Measurements from ENCODE around the gene NCK2. TPM values are rescaled to one million over a fixed set of nuclear protein-coding genes. Genes with fewer than 3 reads are reported as not detected.

NCK2 gene
- total RNA-seq, 1 donor from 2014 or later = 90.0 TPM

DNA sequence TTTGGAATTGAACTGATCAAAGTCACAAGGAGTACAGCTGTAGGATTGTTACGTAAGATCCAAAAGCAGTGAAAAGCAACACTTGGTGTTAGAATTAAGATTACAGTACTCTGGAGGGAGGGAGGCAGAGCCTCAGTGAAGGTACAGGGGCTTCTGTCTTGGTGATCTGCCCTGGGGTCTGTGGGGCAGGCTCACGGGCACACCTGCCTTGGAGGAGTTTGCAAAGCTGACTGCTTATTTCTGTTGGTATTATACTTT is 114.9 kb downstream of the NCK2 start:
- TF ChIP-seq, protein P1, sequence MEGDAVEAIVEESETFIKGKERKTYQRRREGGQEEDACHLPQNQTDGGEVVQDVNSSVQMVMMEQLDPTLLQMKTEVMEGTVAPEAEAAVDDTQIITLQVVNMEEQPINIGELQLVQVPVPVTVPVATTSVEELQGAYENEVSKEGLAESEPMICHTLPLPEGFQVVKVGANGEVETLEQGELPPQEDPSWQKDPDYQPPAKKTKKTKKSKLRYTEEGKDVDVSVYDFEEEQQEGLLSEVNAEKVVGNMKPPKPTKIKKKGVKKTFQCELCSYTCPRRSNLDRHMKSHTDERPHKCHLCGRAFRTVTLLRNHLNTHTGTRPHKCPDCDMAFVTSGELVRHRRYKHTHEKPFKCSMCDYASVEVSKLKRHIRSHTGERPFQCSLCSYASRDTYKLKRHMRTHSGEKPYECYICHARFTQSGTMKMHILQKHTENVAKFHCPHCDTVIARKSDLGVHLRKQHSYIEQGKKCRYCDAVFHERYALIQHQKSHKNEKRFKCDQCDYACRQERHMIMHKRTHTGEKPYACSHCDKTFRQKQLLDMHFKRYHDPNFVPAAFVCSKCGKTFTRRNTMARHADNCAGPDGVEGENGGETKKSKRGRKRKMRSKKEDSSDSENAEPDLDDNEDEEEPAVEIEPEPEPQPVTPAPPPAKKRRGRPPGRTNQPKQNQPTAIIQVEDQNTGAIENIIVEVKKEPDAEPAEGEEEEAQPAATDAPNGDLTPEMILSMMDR (IDR thresholded peaks at IDR 0.05; ENCODE audit: insufficient read depth, low read length, severe bottlenecking) = no peak
- peaks cover 11% of the 10 kb centered on the region for H3K36me3 ChIP-seq (ENCODE audit: control insufficient read depth, insufficient read depth, low read length)
- FAIRE-seq (no peak), DNase-seq (ENCODE audit: low read depth) (no peak)
- no peaks in the 10 kb centered on the region for H3K27me3 ChIP-seq (ENCODE audit: control insufficient read depth, insufficient read depth, low read length)
- no peak overlapping the region for H3K4me3 ChIP-seq (ENCODE audit: low read depth, low read length)

DNA sequence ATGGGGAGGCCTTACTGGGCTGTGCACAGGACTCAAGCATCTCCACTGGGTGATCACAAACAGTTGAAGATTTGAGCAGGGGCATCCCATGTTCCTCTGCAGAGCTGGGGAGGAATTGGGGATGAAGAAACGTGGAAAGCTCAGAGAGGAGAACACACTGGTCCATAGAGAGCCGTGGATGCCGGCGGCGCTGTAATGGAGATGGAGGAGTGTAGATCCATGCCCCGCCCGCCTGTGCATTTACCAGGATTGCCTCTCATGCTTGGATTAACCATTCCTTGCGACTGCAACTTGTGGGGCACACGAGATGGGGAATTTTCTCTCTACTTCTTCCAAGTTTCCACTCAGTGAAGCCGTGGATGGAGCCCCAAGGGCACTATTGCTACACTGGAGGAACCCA is 115.9 kb downstream of the NCK2 start:
- DNase-seq (ENCODE audit: low read depth) (no peak), FAIRE-seq (no peak)
- Histone ChIP-seq H3K27me3 (ENCODE audit: control insufficient read depth, insufficient read depth, low read length) (no peaks in the 10 kb centered on the region), H3K36me3 (ENCODE audit: control insufficient read depth, insufficient read depth, low read length) (peaks cover 4% of the 10 kb centered on the region), H3K4me3 (ENCODE audit: low read depth, low read length) (no peak overlapping the region)
- TF ChIP-seq, protein P1 (IDR thresholded peaks at IDR 0.05; ENCODE audit: insufficient read depth, low read length, severe bottlenecking) = no peak

- DNase-seq (ENCODE audit: low read depth) (no peak), FAIRE-seq (no peak)
- peaks cover 3% of the 10 kb centered on the region for H3K36me3 ChIP-seq (ENCODE audit: control insufficient read depth, insufficient read depth, low read length)
- no peak overlapping the region for H3K4me3 ChIP-seq (ENCODE audit: low read depth, low read length)
- no peaks in the 10 kb centered on the region for H3K27me3 ChIP-seq (ENCODE audit: control insufficient read depth, insufficient read depth, low read length)
- TF ChIP-seq, protein P1 (IDR thresholded peaks at IDR 0.05; ENCODE audit: insufficient read depth, low read length, severe bottlenecking) = no peak
These were observed 116.5 kb downstream of the NCK2 start for GRCh38 chr2:105861200-105861599.

GRCh38 chr2:105862843-105863242 is 118.1 kb downstream of the NCK2 start:
- H3K4me3 ChIP-seq (ENCODE audit: low read depth, low read length) = no peak overlapping the region
- FAIRE-seq = no peak

GRCh38 chr2:105864262-105864661 is 119.5 kb downstream of the NCK2 start:
- TF ChIP-seq, protein P1 (IDR thresholded peaks at IDR 0.05; ENCODE audit: insufficient read depth, low read length, severe bottlenecking) = no peak
- no peak for FAIRE-seq
- H3K4me3 ChIP-seq (ENCODE audit: low read depth, low read length) = no peak overlapping the region

More at GRCh38 chr2:105862843-105863242, 118.1 kb downstream of the NCK2 start:
- TF ChIP-seq, protein P1 (IDR thresholded peaks at IDR 0.05; ENCODE audit: insufficient read depth, low read length, severe bottlenecking) = no peak
- DNase-seq (ENCODE audit: low read depth) = no peak
- Histone ChIP-seq H3K36me3 (ENCODE audit: control insufficient read depth, insufficient read depth, low read length) (peaks cover 3% of the 10 kb centered on the region), H3K27me3 (ENCODE audit: control insufficient read depth, insufficient read depth, low read length) (no peaks in the 10 kb centered on the region)

GRCh38 chr2:105865222-105865913 is 120.7 kb downstream of the NCK2 start:
- Histone ChIP-seq H3K27me3 (ENCODE audit: control insufficient read depth, insufficient read depth, low read length) (no peaks in the 10 kb centered on the region), H3K4me3 (ENCODE audit: low read depth, low read length) (no peak overlapping the region), H3K36me3 (ENCODE audit: control insufficient read depth, insufficient read depth, low read length) (peaks cover 2% of the 10 kb centered on the region)
- TF ChIP-seq, protein P1 (IDR thresholded peaks at IDR 0.05; ENCODE audit: insufficient read depth, low read length, severe bottlenecking) = no peak
- FAIRE-seq (no peak), DNase-seq (ENCODE audit: low read depth) (peak; percentile 25)

More at GRCh38 chr2:105864262-105864661, 119.5 kb downstream of the NCK2 start:
- Histone ChIP-seq H3K27me3 (ENCODE audit: control insufficient read depth, insufficient read depth, low read length) (no peaks in the 10 kb centered on the region), H3K36me3 (ENCODE audit: control insufficient read depth, insufficient read depth, low read length) (peaks cover 3% of the 10 kb centered on the region)
- DNase-seq (ENCODE audit: low read depth) = no peak

Measured in bronchial epithelial cell (primary cell).